ENCODE data around the gene NUP93.
"Not testable (repeated sequence)": the region's sequence is repeated elsewhere in the genome, so short reads cannot be mapped to it uniquely, and the experiment has no call there.

The NUP93 gene

DNA sequence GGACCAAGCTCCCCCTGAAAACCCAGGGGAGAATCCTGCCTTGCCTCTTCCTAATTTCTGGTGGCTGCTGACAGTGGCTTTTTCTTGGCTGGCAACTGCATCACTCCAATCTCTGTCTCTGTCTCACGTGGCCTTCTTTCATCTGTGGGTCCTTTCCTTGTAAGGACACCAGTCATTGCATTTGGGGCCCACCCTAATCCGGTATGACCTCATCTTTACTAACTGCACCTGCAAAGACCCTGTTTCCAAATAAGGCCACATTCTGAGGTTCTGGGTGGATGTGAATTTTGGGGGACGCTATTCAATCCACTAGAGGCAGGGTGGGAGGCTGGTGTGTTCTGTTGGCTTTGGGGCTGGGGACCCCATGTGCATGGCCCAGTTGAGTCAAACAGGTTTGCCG, 146.1 kb downstream of the NUP93 start:
- no peaks in the 10 kb centered on the region for H3K9me3 ChIP-seq (ENCODE audit: control insufficient read depth in 1 of 2, low read length in 2 of 2)
- H3K27ac ChIP-seq (ENCODE audit: low read length): no peak overlapping the region
- no peaks in the 10 kb centered on the region for H3K4me1 ChIP-seq (ENCODE audit: control insufficient read depth in 1 of 2, insufficient read depth in 2 of 2, low read length in 2 of 2)
- H3K36me3 ChIP-seq (ENCODE audit: control insufficient read depth in 1 of 2, insufficient read depth in 2 of 2, low read length in 2 of 2): no peaks in the 10 kb centered on the region
- H3K4me3 ChIP-seq (ENCODE audit: low read depth in 1 of 2, low read length in 2 of 2): no peak overlapping the region
- no peaks in the 10 kb centered on the region for H3K27me3 ChIP-seq (ENCODE audit: low read depth, low read length)

DNA sequence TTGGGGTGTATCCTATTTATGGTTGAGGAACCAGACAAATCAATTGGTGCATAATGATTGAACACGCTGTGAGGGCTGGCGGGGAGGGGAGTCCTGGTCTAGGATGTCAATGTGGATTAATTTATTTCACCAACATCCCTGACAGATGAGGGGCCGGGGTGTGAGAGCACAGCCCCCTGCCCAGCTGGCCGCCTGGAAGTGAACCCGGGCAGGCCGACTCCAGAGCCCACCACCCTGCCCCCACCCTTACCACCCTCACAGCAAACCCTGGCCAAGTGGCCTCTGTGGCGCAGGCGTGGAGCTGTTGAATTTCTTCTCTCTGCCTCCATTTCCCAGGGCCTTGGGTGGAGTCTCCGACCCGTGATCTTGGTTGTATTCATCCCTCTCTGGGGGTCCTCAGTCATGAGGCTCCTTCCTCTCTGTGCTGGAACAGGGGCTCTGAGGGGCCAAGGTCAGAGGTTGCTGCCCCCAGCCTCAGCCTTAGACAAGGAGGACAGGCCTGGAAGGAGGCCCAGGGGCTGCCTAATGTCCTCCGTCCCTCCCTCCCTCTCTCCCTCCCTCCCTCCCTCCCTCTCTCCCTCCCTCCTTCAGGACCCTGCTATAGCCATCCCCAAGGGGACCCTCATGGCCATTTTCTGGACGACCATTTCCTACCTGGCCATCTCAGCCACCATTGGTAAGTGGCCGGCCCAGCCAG, 147.7 kb downstream of the NUP93 start:
- Histone ChIP-seq H3K4me1 (ENCODE audit: control insufficient read depth in 1 of 2, insufficient read depth in 2 of 2, low read length in 2 of 2) (no peaks in the 10 kb centered on the region), H3K4me3 (ENCODE audit: low read depth in 1 of 2, low read length in 2 of 2) (no peak overlapping the region), H3K9me3 (ENCODE audit: control insufficient read depth in 1 of 2, low read length in 2 of 2) (no peaks in the 10 kb centered on the region), H3K36me3 (ENCODE audit: control insufficient read depth in 1 of 2, insufficient read depth in 2 of 2, low read length in 2 of 2) (no peaks in the 10 kb centered on the region), H3K27me3 (ENCODE audit: low read depth, low read length) (no peaks in the 10 kb centered on the region), H3K27ac (ENCODE audit: low read length) (no peak overlapping the region)

DNA sequence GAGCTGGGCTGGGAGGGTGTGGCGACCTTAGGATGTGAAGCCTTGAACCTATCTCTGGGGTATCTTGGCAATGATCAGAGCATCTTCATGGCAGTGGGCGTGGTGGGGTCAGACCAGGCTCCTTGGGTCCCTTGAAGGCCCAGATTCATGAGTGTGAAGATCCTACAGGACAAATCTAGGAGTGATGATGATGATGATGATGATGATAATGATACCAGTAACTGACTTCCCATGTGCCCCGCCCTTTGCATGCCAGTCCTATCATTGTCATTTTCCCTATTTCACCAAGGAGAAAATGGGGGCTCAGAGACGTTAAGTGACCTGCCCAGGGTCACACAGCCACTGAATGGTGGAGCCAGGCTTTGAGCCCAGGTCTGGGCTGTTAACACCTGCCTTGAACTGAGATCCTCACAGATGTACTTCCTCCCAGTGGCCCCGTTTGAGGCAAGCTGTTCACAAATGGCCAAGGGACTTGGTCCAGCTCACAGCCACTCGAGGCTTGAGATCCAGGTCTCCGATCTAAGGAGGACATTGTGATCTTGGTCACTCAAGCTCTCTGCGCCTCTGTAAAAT, 148.4 kb downstream of the NUP93 start:
- no peak overlapping the region for H3K4me3 ChIP-seq (ENCODE audit: low read depth in 1 of 2, low read length in 2 of 2)
- no peaks in the 10 kb centered on the region for H3K9me3 ChIP-seq (ENCODE audit: control insufficient read depth in 1 of 2, low read length in 2 of 2)
- no peaks in the 10 kb centered on the region for H3K4me1 ChIP-seq (ENCODE audit: control insufficient read depth in 1 of 2, insufficient read depth in 2 of 2, low read length in 2 of 2)
- H3K27ac ChIP-seq (ENCODE audit: low read length): no peak overlapping the region
- H3K27me3 ChIP-seq (ENCODE audit: low read depth, low read length): no peaks in the 10 kb centered on the region
- H3K36me3 ChIP-seq (ENCODE audit: control insufficient read depth in 1 of 2, insufficient read depth in 2 of 2, low read length in 2 of 2): no peaks in the 10 kb centered on the region

DNA sequence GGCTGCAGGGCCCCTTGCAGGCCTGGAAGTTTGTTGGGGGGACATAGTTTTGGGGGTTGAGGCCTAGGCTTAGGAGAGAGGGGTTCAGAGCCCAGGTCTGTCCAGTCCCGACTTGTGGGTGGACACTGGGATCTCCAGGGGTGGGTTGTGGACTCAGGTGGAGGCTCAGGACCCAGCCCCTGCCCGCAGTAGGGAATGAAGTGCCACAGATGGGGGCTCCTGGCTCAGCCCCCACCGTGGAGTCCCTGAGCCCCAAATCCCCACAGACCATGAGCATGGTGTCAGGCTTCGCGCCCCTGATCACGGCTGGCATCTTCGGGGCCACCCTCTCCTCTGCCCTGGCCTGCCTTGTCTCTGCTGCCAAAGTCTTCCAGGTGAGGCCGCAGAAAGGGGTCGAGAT, 149.3 kb downstream of the NUP93 start:
- H3K4me3 ChIP-seq (ENCODE audit: low read depth in 1 of 2, low read length in 2 of 2): no peak overlapping the region
- no peak overlapping the region for H3K27ac ChIP-seq (ENCODE audit: low read length)
- H3K4me1 ChIP-seq (ENCODE audit: control insufficient read depth in 1 of 2, insufficient read depth in 2 of 2, low read length in 2 of 2): no peaks in the 10 kb centered on the region
- H3K36me3 ChIP-seq (ENCODE audit: control insufficient read depth in 1 of 2, insufficient read depth in 2 of 2, low read length in 2 of 2): no peaks in the 10 kb centered on the region
- no peaks in the 10 kb centered on the region for H3K9me3 ChIP-seq (ENCODE audit: control insufficient read depth in 1 of 2, low read length in 2 of 2)
- no peaks in the 10 kb centered on the region for H3K27me3 ChIP-seq (ENCODE audit: low read depth, low read length)

DNA sequence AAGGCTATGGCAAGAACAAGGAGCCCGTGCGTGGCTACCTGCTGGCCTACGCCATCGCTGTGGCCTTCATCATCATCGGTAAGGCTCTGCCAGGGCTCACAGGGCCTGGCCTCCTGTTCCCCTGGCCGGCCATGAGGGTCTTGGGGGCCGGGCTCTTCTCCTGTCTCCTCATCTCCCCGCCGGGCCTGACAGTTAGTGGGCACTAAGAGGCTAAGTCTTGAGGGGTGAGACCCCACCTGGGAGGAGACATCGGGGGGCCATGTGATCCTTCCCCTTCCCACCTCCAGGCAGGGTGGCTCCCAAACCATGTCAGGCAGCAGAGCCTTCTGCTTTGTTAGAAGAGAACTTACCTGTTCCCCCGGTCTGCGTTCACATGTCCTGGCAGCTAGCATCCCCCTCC, 150.2 kb downstream of the NUP93 start:
- no peaks in the 10 kb centered on the region for H3K4me1 ChIP-seq (ENCODE audit: control insufficient read depth in 1 of 2, insufficient read depth in 2 of 2, low read length in 2 of 2)
- H3K9me3 ChIP-seq (ENCODE audit: control insufficient read depth in 1 of 2, low read length in 2 of 2): no peaks in the 10 kb centered on the region
- H3K4me3 ChIP-seq (ENCODE audit: low read depth in 1 of 2, low read length in 2 of 2): no peak overlapping the region
- H3K36me3 ChIP-seq (ENCODE audit: control insufficient read depth in 1 of 2, insufficient read depth in 2 of 2, low read length in 2 of 2): no peaks in the 10 kb centered on the region
- H3K27ac ChIP-seq (ENCODE audit: low read length): no peak overlapping the region
- H3K27me3 ChIP-seq (ENCODE audit: low read depth, low read length): no peaks in the 10 kb centered on the region

DNA sequence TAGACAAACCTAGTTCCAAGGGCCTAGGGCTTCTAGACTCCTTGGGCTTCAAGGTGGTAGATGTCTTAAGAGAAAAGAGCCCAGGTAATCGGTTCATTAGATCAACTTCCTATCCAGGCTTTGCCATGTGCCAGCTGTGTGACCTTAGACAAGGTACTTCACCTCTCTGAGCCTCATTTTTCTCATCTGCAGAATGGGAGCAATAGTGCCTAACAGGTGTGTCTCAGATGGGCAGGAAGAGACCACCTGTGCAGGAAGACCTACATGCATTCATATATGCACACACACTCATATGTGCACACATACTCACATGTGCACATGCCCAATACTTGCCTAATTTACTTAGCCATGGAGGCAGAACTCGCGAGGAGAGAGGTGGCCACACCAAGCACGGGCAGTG, 150.8 kb downstream of the NUP93 start:
- no peaks in the 10 kb centered on the region for H3K27me3 ChIP-seq (ENCODE audit: low read depth, low read length)
- no peaks in the 10 kb centered on the region for H3K4me1 ChIP-seq (ENCODE audit: control insufficient read depth in 1 of 2, insufficient read depth in 2 of 2, low read length in 2 of 2)
- H3K36me3 ChIP-seq (ENCODE audit: control insufficient read depth in 1 of 2, insufficient read depth in 2 of 2, low read length in 2 of 2): no peaks in the 10 kb centered on the region
- H3K27ac ChIP-seq (ENCODE audit: low read length): no peak overlapping the region
- no peaks in the 10 kb centered on the region for H3K9me3 ChIP-seq (ENCODE audit: control insufficient read depth in 1 of 2, low read length in 2 of 2)
- no peak overlapping the region for H3K4me3 ChIP-seq (ENCODE audit: low read depth in 1 of 2, low read length in 2 of 2)

GRCh38 chr16:56882077-56882800, 152.3 kb downstream of the NUP93 start:
- H3K9me3 ChIP-seq (ENCODE audit: control insufficient read depth in 1 of 2, low read length in 2 of 2): no peaks in the 10 kb centered on the region
- H3K4me1 ChIP-seq (ENCODE audit: control insufficient read depth in 1 of 2, insufficient read depth in 2 of 2, low read length in 2 of 2): no peaks in the 10 kb centered on the region
- H3K4me3 ChIP-seq (ENCODE audit: low read depth in 1 of 2, low read length in 2 of 2): no peak overlapping the region
- H3K27ac ChIP-seq (ENCODE audit: low read length): no peak overlapping the region
- H3K27me3 ChIP-seq (ENCODE audit: low read depth, low read length): no peaks in the 10 kb centered on the region
- H3K36me3 ChIP-seq (ENCODE audit: control insufficient read depth in 1 of 2, insufficient read depth in 2 of 2, low read length in 2 of 2): no peaks in the 10 kb centered on the region

DNA sequence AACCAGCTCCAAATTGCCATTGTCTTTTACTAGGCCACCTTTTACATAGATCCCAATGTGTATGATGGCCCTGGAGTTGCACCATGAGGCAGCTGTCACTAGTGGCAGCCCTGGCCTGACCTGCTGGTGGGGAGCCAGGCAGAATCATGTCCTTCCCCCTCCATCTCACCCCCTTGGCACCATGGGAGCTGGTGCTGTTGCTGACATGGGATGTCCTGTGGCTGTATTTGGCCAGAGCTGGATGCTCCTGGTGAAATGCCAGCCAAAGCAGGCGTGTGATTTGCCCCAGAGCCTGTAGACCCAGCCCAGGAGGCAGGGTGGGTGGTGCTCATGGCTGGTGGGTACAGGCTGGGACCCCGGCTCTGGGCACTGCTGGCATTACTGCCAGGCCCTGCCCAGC, 153.7 kb downstream of the NUP93 start:
- Histone ChIP-seq H3K27me3 (ENCODE audit: low read depth, low read length) (no peaks in the 10 kb centered on the region), H3K36me3 (ENCODE audit: control insufficient read depth in 1 of 2, insufficient read depth in 2 of 2, low read length in 2 of 2) (no peaks in the 10 kb centered on the region), H3K27ac (ENCODE audit: low read length) (no peak overlapping the region), H3K4me1 (ENCODE audit: control insufficient read depth in 1 of 2, insufficient read depth in 2 of 2, low read length in 2 of 2) (no peaks in the 10 kb centered on the region), H3K4me3 (ENCODE audit: low read depth in 1 of 2, low read length in 2 of 2) (no peak overlapping the region), H3K9me3 (ENCODE audit: control insufficient read depth in 1 of 2, low read length in 2 of 2) (no peaks in the 10 kb centered on the region)

GRCh38 chr16:56884026-56884582, 154.2 kb downstream of the NUP93 start:
- no peaks in the 10 kb centered on the region for H3K9me3 ChIP-seq (ENCODE audit: control insufficient read depth in 1 of 2, low read length in 2 of 2)
- no peaks in the 10 kb centered on the region for H3K36me3 ChIP-seq (ENCODE audit: control insufficient read depth in 1 of 2, insufficient read depth in 2 of 2, low read length in 2 of 2)

GRCh38 chr16:56884929-56885328, 155.0 kb downstream of the NUP93 start:
- not testable (repeated sequence) for H3K27ac ChIP-seq (ENCODE audit: low read length); H3K4me1 ChIP-seq (ENCODE audit: control insufficient read depth in 1 of 2, insufficient read depth in 2 of 2, low read length in 2 of 2); H3K9me3 ChIP-seq (ENCODE audit: control insufficient read depth in 1 of 2, low read length in 2 of 2); H3K36me3 ChIP-seq (ENCODE audit: control insufficient read depth in 1 of 2, insufficient read depth in 2 of 2, low read length in 2 of 2); H3K4me3 ChIP-seq (ENCODE audit: low read depth in 1 of 2, low read length in 2 of 2); H3K27me3 ChIP-seq (ENCODE audit: low read depth, low read length)

More at GRCh38 chr16:56884026-56884582, 154.2 kb downstream of the NUP93 start:
- H3K27me3 ChIP-seq (ENCODE audit: low read depth, low read length): no peaks in the 10 kb centered on the region
- H3K4me1 ChIP-seq (ENCODE audit: control insufficient read depth in 1 of 2, insufficient read depth in 2 of 2, low read length in 2 of 2): no peaks in the 10 kb centered on the region
- no peak overlapping the region for H3K4me3 ChIP-seq (ENCODE audit: low read depth in 1 of 2, low read length in 2 of 2)
- H3K27ac ChIP-seq (ENCODE audit: low read length): no peak overlapping the region

DNA sequence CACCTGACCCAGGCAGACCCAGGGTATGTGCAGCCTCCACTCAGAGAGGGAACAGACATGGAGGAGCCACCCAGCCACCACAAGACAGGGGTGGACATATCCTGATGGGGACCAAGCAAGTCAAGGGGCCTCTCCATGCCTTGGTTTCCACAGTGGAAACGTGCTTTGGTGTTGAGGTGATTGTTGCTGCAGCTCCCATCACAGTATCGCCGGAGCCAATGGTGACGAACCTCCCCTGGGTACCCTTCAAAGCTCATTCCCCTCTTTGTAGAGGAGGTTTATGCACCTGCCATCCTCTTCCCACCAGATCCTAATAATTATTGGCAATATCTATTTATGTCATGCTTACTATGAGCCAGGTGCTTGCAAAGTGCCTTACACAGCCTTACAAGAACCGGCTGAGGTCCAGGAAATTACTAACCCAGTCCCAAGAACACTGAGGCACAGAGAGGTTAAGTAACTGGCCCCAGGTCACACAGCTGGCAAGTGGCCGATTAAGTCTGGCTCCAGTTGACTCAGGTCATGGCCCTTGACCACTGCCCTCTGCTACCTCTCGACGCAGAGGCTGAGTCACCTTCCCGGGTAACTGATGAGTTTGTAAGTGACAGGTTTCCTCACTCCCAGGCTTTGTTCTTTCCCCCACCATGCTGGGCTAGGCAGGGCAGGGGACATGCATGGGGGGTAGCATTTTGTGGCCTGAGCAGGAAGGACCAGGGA, 155.7 kb downstream of the NUP93 start:
- no peak overlapping the region for H3K4me3 ChIP-seq (ENCODE audit: low read depth in 1 of 2, low read length in 2 of 2)
- no peaks in the 10 kb centered on the region for H3K36me3 ChIP-seq (ENCODE audit: control insufficient read depth in 1 of 2, insufficient read depth in 2 of 2, low read length in 2 of 2)
- H3K9me3 ChIP-seq (ENCODE audit: control insufficient read depth in 1 of 2, low read length in 2 of 2): no peaks in the 10 kb centered on the region
- no peak overlapping the region for H3K27ac ChIP-seq (ENCODE audit: low read length)
- no peaks in the 10 kb centered on the region for H3K4me1 ChIP-seq (ENCODE audit: control insufficient read depth in 1 of 2, insufficient read depth in 2 of 2, low read length in 2 of 2)
- H3K27me3 ChIP-seq (ENCODE audit: low read depth, low read length): no peaks in the 10 kb centered on the region

Measured in muscle layer of duodenum (tissue), 2 donors.